Heart right ventricle (tissue), 16 donors: ENCODE data around the gene CLPSL1. TPM values are rescaled to one million over a fixed set of nuclear protein-coding genes. Genes with fewer than 3 reads are reported as not detected.

Source experiments
- ATAC-seq, 8 donors: fragments of 200-7000 bp; cut with Tn5 transposase; one replicate each; pipeline ENCODE4 v1.9.1; 2020; ENCODE audit warnings: mild to moderate bottlenecking in 8 of 8, moderate library complexity in 8 of 8, moderate number of reproducible peaks in 1 of 8
- DNase-seq, 2 donors: peaks; one replicate each; pipeline ENCODE4 v3.0.0-alpha.2; 2020
- H3K27ac ChIP-seq, 10 donors: fragments of 200-600 bp; sonication (generic) in 2 of 10; one replicate each; pipeline versions ENCODE4 v1.5.0 to v1.8.0; 2020 to 2022; ENCODE audit warnings: mild to moderate bottlenecking in 3 of 10
- H3K27me3 ChIP-seq, 7 donors: fragments of 200-600 bp; one replicate each; pipeline ENCODE4 v1.8.0; 2021 to 2022; ENCODE audit warnings: mild to moderate bottlenecking in 2 of 7
- H3K36me3 ChIP-seq, 9 donors: fragments of 200-600 bp; sonication (generic) in 1 of 9; one replicate each; pipeline versions ENCODE4 v1.5.0 to v1.8.0; 2020 to 2022; ENCODE audit warnings: mild to moderate bottlenecking in 2 of 9
- H3K4me1 ChIP-seq, 9 donors: fragments of 200-600 bp; sonication (generic) in 1 of 9; one replicate each; pipeline versions ENCODE4 v1.5.0 to v1.8.0; 2020 to 2022; ENCODE audit warnings: mild to moderate bottlenecking in 4 of 9
- H3K4me3 ChIP-seq, 10 donors: fragments of 200-600 bp; sonication (generic) in 2 of 10; one replicate each; pipeline versions ENCODE4 v1.5.0 to v1.8.0; 2020 to 2022; ENCODE audit warnings: mild to moderate bottlenecking in 7 of 10, moderate library complexity in 2 of 10
- H3K9me3 ChIP-seq, 11 donors: fragments of 200-600 bp in 10 of 11; sonication (generic) in 2 of 11; one replicate each; pipeline versions ENCODE4 v1.5.0 to v1.8.0; 2013 to 2022; ENCODE audit warnings: mild to moderate bottlenecking in 2 of 11, control low read depth in 1 of 11, moderate library complexity in 1 of 11
- CTCF ChIP-seq, 9 donors: fragments of 200-600 bp; sonication (generic) in 2 of 9; IDR thresholded peaks; one replicate each; pipeline versions ENCODE4 v1.5.0 to v1.8.0; 2021 to 2022; ENCODE audit warnings: antibody characterized with exemption in 9 of 9, mild to moderate bottlenecking in 5 of 9, moderate library complexity in 1 of 9
- WGBS, 2 donors: extraction: QIAGEN DNeasy Blood & Tissue Kit; methylation state at CpG; one replicate each; pipeline ENCODE4 v1.1.7; 2013; ENCODE audit warnings: inconsistent platforms in 1 of 2; 5-methylcytosine and 5-hydroxymethylcytosine counted together
- intact Hi-C, 10 donors: fragments of 100-400 bp; cut with DNase I; formaldehyde crosslinking; loops; one replicate each; pipeline versions ENCODE4 v1.11.1 to v1.14.2; 2022
- polyA plus RNA-seq, 2 donors: library from polyadenylated mRNA; stranded (reverse); fragments of 200-250 nt; gene quantifications; one replicate each; pipeline ENCODE4 v1.2.3, GENCODE V29; 2013
- total RNA-seq, 10 donors: library from RNA; stranded (reverse); fragmentation: NEBNext Ultra II Directional in 3 of 10; extraction: Animal tissue kit (Norgen Biotek cat#: 25700) in 3 of 10; gene quantifications; one replicate each; pipeline versions ENCODE4 v1.2.1 to v1.2.4, GENCODE V29; 2021 to 2023
- donor health status: Arrhythmogenic right ventricular cardiomyopathy.
- donor health status: ischemic (EF 13 %, LVEDD 7.1; RV severe dilation, severe dysfunction).
- donor health status: healthy with polysubstance abuse.
- donor health status: DM: no; HTN: yes; CAD: no.
- donor health status: DM: no; HTN: no; CAD: no.
- donor health status: ischemic (EF 25% LVEDD 6.9; RV normal size, moderate dysfunction).
- donor health status: ischemic (EF 25% LVEDD 5.7; RV mildly dilated, moderate dysfunction).
- donor health status: healthy.
- donor health status: DM: yes; HTN: yes; CAD: no.
- donor health status: Ischemic cardiomyopathy.
- donor health status: ischemic (EF 35%, LVEDD 5.7; RV mildly dilated, moderate dysfunction).
- donor health status: nonischemic (EF 11% LVEDD 7.7; RV severe dilation, severe dysfunction).
- donor health status: DM: yes; HTN: yes; CAD: no.
- donor health status: PGD.
- donor health status: ischemic (EF 29% LVEDD 5.4; RV normal size, mild dysfunction).
- donor health status: nonischemic (EF 23%, LVEDD 6.1; RV moderate dilation, normal function).

CLPSL1 gene
- total and polyA plus RNA-seq, 12 donors = not detected

DNA sequence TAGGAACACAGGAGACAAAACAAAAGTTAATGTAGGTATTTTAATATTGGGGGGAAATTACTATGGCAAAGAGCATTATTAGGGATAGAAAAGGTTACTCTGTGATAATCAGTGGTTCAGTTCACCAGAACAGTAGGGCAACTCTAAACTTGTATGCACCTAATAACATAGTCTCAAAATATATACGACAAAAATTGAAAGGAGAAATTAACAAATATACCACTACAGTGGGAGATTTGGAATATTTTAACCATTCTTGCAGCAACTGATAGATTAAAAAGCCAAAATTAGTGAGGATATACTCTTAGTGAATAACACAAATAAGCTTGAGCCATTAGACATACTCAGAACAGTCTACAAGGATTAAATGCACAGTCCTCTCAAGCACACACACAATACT is 32.9 kb upstream of the CLPSL1 start:
- Histone ChIP-seq H3K4me1 (peaks cover 0 to 5% (median 0%) of the 10 kb centered on the region in 9 donors), H3K27me3 (peaks cover 0 to 4% (median 0%) of the 10 kb centered on the region in 7 donors), H3K36me3 (no peaks in the 10 kb centered on the region), H3K27ac (no peak overlapping the region), H3K4me3 (no peak overlapping the region), H3K9me3 (peaks cover 0 to 11% (median 0%) of the 10 kb centered on the region in 11 donors)
- no peak for TF ChIP-seq CTCF (IDR thresholded peaks at IDR 0.05)
- WGBS, 2 donors = 95 to 100% methylated on average over 1 of the region's 1 CpG
- ATAC-seq (no peak), DNase-seq (no peak)
- intact Hi-C loops = no loop called here

DNA sequence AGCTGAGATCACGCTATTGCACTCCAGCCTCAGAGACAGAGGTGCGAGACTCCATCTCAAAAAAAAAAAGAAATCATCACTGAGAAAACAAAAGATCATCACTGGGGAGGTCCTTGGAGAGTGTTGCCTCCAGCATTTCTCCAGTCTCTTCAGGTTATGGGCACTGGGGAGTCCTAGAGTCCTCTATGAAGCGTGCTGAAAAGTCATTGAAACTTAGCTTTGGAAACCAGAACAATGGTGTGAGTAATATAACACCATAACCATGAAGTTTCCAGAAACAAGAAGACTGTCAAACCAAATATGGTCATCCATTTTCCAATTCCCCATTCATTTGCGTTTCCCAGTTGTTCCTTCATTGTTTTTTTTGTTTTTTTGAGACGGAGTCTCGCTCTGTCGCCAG is 30.3 kb upstream of the CLPSL1 start:
- H3K9me3 ChIP-seq = peaks cover 0 to 11% (median 0%) of the 10 kb centered on the region in 11 donors
- no peak overlapping the region for H3K27ac ChIP-seq
- intact Hi-C loops = loop anchor here in 2 of 10 donors (5.0 to 10.0 kb wide), 2 partner anchors 344 to 347 kb away; no protein-coding TSS in a partner anchor
- peaks cover 0 to 2% (median 0%) of the 10 kb centered on the region in 9 donors for H3K4me1 ChIP-seq
- peaks cover 0 to 4% (median 0%) of the 10 kb centered on the region in 7 donors for H3K27me3 ChIP-seq
- H3K4me3 ChIP-seq = no peak overlapping the region
- 90 to 92% methylated on average over 7 of the region's 7 CpGs for WGBS, 2 donors
- no peaks in the 10 kb centered on the region for H3K36me3 ChIP-seq
- TF ChIP-seq CTCF (IDR thresholded peaks at IDR 0.05) = no peak
- ATAC-seq (no peak), DNase-seq (no peak)

- DNase-seq = no peak
Observed at GRCh38 chr6:35751594-35751993, 29.2 kb upstream of the CLPSL1 start.

DNA sequence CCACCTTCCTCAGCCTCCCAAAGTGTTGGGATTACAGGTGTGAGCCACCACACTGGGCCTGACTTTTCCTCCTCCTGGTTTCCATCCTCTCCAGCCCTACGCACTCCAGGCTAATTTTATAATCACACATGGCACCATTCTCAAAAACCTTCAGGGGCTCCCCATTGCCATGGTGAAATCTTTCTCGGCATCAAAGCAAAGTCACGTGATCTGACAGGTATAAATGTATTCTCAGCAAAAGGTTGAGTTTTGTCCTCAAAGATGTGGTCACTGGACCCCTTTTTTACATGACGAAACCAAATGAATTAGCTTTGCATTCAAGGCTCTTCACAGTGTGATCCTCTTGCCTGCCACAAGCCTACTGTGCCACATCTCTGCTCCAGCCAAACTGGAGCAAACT is 28.5 kb upstream of the CLPSL1 start:
- WGBS, 2 donors = 88 to 90% methylated on average over 4 of the region's 4 CpGs
- no peak overlapping the region for H3K27ac ChIP-seq
- no peak for DNase-seq
- H3K4me1 ChIP-seq = no peaks in the 10 kb centered on the region
- no peak for ATAC-seq
- peaks cover 0 to 11% (median 0%) of the 10 kb centered on the region in 11 donors for H3K9me3 ChIP-seq
- no peak overlapping the region for H3K4me3 ChIP-seq
- H3K27me3 ChIP-seq = peaks cover 0 to 4% (median 0%) of the 10 kb centered on the region in 7 donors
- intact Hi-C loops = loop anchor here in 2 of 10 donors (5.0 to 10.0 kb wide), 2 partner anchors 342 to 345 kb away; no protein-coding TSS in a partner anchor
- H3K36me3 ChIP-seq = no peaks in the 10 kb centered on the region
- no peak for TF ChIP-seq CTCF (IDR thresholded peaks at IDR 0.05)

More at GRCh38 chr6:35751594-35751993, 29.2 kb upstream of the CLPSL1 start:
- WGBS, 2 donors = 60 to 80% methylated on average over 4 of the region's 4 CpGs
- no peaks in the 10 kb centered on the region for H3K4me1 ChIP-seq
- intact Hi-C loops = loop anchor here in 2 of 10 donors (5.0 to 10.0 kb wide), 2 partner anchors 343 to 346 kb away; no protein-coding TSS in a partner anchor
- peaks cover 0 to 4% (median 0%) of the 10 kb centered on the region in 7 donors for H3K27me3 ChIP-seq
- ATAC-seq = no peak
- no peak overlapping the region for H3K27ac ChIP-seq
- H3K4me3 ChIP-seq = no peak overlapping the region
- H3K9me3 ChIP-seq = peaks cover 0 to 11% (median 0%) of the 10 kb centered on the region in 11 donors
- no peaks in the 10 kb centered on the region for H3K36me3 ChIP-seq
- no peak for TF ChIP-seq CTCF (IDR thresholded peaks at IDR 0.05)
